Suppressor macrophage treated with lipopolysaccharide for 4 hours (primary cell): Measurements from ENCODE around the gene KCTD8.
"Not testable (repeated sequence)": the region's sequence is repeated elsewhere in the genome, so short reads cannot be mapped to it uniquely, and the experiment has no call there.

ENCODE experiments used
- DNase-seq: peaks from one replicate; pipeline ENCODE4 v3.0.0-alpha.2; 2020

KCTD8 gene

GRCh38 chr4:44320833-44321232 is 127.8 kb downstream of the KCTD8 start:
- no peak for DNase-seq

- no peak for DNase-seq
These were observed 129.5 kb downstream of the KCTD8 start for GRCh38 chr4:44319129-44319528.

GRCh38 chr4:44313702-44314101 is 134.9 kb downstream of the KCTD8 start:
- DNase-seq = no peak

- DNase-seq = no peak
These were observed 161.1 kb downstream of the KCTD8 start for GRCh38 chr4:44287505-44287904.

- no peak for DNase-seq
These were observed 169.1 kb downstream of the KCTD8 start for GRCh38 chr4:44279469-44279868.

GRCh38 chr4:44279066-44279465 is 169.5 kb downstream of the KCTD8 start:
- no peak for DNase-seq

GRCh38 chr4:44257461-44257860 is 191.1 kb downstream of the KCTD8 start:
- no peak for DNase-seq

- no peak for DNase-seq
These were observed 192.2 kb downstream of the KCTD8 start for GRCh38 chr4:44256414-44256813.

GRCh38 chr4:44237643-44238042 is 211.0 kb downstream of the KCTD8 start:
- no peak for DNase-seq

GRCh38 chr4:44235897-44236296 is 212.7 kb downstream of the KCTD8 start:
- no peak for DNase-seq

GRCh38 chr4:44232262-44232661 is 216.3 kb downstream of the KCTD8 start:
- no peak for DNase-seq

GRCh38 chr4:44231006-44231405 is 217.6 kb downstream of the KCTD8 start:
- no peak for DNase-seq

GRCh38 chr4:44228326-44228725 is 220.3 kb downstream of the KCTD8 start:
- DNase-seq = no peak

- no peak for DNase-seq
These were observed 227.2 kb downstream of the KCTD8 start for GRCh38 chr4:44221407-44221806.

GRCh38 chr4:44210750-44211149 is 237.9 kb downstream of the KCTD8 start:
- DNase-seq = no peak

- DNase-seq = no peak
These were observed 251.8 kb downstream of the KCTD8 start for GRCh38 chr4:44196796-44197195.

- no peak for DNase-seq
These were observed 254.2 kb downstream of the KCTD8 start for GRCh38 chr4:44194365-44194764.

GRCh38 chr4:44186850-44187246 is 261.8 kb downstream of the KCTD8 start:
- no peak for DNase-seq

- DNase-seq = no peak
These were observed 262.3 kb downstream of the KCTD8 start for GRCh38 chr4:44186096-44186849.

GRCh38 chr4:44181491-44182349 is 266.9 kb downstream of the KCTD8 start:
- DNase-seq = not testable (repeated sequence)

- DNase-seq = not testable (repeated sequence)
These were observed 280.8 kb downstream of the KCTD8 start for GRCh38 chr4:44167766-44168165.

- no peak for DNase-seq
These were observed 282.7 kb downstream of the KCTD8 start for GRCh38 chr4:44165938-44166337.

- no peak for DNase-seq
These were observed 285.9 kb downstream of the KCTD8 start for GRCh38 chr4:44162538-44163270.
